GM10248 (cell line): ENCODE measurements around the gene INAFM2.

ENCODE experiments used
- CTCF ChIA-PET: fragments of 300-600 bp; sonication (Branson Sonifier 250); formaldehyde crosslinking; extraction: SDS; loops from one replicate; lab custom pipeline; 2021; ENCODE audit warnings: antibody characterized with exemption; lab: Yijun Ruan, JAX
- POLR2A ChIA-PET: fragments of 350-650 bp; sonication (Branson Sonifier 250); formaldehyde crosslinking; extraction: SDS; loops from one replicate; lab custom pipeline; 2020; ENCODE audit warnings: antibody characterized with exemption; lab: Yijun Ruan, JAX
- DNase-seq: peaks from one replicate; pipeline ENCODE4 v3.0.0; 2012; ENCODE audit errors: extremely low spot score
- TF ChIP-seq, protein P1 (sequence below): IDR thresholded peaks from 2 replicates; pipeline ENCODE4 v1.5.1; 2012; ENCODE audit warnings: mild to moderate bottlenecking, low read depth; ENCODE audit errors: extremely low read depth, missing control alignments, control extremely low read depth

The INAFM2 gene

DNA sequence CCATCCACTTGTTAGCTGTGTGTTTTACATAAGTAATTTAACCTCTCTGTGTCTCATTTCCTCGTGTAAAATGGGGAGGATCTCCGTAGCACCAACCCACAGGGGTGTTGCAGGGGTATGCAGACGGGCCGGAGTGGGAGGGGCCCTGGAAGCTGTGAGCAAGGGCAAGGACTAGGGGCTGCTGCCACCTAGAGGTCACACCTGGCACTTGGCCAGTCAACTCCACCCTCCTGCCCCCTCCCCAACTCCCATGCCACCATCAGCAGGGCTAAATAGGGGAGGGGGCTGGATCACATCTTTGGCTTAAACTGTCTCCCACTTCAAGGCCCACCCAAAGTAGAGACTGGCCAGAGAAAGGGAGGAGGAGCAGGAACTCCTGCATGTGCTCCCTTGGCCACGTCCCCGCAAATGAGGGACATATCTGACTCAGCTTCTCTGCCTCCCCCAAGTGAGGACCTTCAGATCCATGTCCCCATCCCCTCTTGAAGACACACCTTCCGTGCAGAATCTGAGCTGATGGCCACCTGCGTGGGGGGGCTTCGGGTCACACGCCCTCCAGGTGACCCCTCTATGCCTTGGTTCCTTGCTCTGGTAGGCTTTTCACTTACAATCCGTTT lies 14.7 kb downstream of the INAFM2 start:
- TF ChIP-seq, protein P1, sequence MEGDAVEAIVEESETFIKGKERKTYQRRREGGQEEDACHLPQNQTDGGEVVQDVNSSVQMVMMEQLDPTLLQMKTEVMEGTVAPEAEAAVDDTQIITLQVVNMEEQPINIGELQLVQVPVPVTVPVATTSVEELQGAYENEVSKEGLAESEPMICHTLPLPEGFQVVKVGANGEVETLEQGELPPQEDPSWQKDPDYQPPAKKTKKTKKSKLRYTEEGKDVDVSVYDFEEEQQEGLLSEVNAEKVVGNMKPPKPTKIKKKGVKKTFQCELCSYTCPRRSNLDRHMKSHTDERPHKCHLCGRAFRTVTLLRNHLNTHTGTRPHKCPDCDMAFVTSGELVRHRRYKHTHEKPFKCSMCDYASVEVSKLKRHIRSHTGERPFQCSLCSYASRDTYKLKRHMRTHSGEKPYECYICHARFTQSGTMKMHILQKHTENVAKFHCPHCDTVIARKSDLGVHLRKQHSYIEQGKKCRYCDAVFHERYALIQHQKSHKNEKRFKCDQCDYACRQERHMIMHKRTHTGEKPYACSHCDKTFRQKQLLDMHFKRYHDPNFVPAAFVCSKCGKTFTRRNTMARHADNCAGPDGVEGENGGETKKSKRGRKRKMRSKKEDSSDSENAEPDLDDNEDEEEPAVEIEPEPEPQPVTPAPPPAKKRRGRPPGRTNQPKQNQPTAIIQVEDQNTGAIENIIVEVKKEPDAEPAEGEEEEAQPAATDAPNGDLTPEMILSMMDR: peak; percentile 92
- CTCF ChIA-PET: interaction anchor here (0.6 to 16.1 kb wide), 55 partner anchors 9 to 516 kb away, joined by 3 to 263 read pairs (median 6); partner anchors contain the start of genes BAHD1, DISP2, INAFM2 and IVD
- POLR2A ChIA-PET: no interaction called here
- peak; percentile 91 for DNase-seq

GRCh38 chr15:40338921-40339620 lies 15.6 kb downstream of the INAFM2 start:
- ChIA-PET POLR2A (no interaction called here), CTCF (interaction anchor here (0.8 to 16.1 kb wide), 34 partner anchors 10 to 404 kb away, joined by 3 to 263 read pairs (median 10); partner anchors contain the start of genes ANKRD63, BAHD1, DISP2 and INAFM2)
- TF ChIP-seq, protein P1: no peak
- DNase-seq: no peak

GRCh38 chr15:40339621-40339945 lies 16.1 kb downstream of the INAFM2 start:
- TF ChIP-seq, protein P1: no peak
- ChIA-PET POLR2A (no interaction called here), CTCF (interaction anchor here (0.8 to 16.1 kb wide), 20 partner anchors 11 to 92 kb away, joined by 3 to 263 read pairs (median 20); partner anchors contain the start of genes ANKRD63, DISP2, INAFM2 and IVD)

DNA sequence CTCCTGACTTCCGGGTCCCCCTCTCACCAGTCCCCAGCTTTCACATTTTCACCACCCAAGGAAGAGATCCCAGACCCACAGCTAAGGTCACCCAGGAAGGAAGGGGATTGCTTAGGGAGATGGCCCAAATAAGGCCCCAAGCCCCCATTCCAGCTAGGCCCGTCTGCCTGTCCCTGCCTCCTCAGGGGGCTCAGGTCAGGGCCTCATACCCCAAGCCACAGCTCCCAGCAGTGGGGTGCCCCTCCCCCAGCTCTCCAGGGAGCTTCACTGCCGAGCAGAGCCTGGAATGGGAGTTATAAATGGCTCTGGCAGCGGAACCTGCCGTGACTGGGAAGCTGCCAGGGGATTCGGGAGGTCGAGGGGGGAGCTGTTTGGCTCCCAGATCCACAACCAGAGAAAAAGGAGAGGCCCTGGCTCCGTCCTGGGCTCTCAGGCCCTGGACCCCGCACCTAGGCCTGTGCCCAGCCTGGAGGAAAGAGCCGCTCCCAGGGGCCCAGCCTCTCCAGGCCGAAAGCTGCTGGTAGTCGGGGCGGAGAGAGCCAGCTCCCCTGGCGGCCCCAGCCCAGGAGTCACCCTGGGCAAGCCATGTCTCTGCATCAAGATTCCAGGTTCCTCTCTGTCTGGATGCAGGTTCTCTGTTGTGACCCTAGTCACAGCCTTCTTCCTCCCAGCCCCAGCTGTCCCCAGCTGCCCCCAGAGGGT lies 16.7 kb downstream of the INAFM2 start:
- TF ChIP-seq, protein P1: no peak
- DNase-seq: no peak
- CTCF ChIA-PET: interaction anchor here (0.8 to 16.1 kb wide), 15 partner anchors 12 to 91 kb away, joined by 3 to 263 read pairs (median 29); partner anchors contain the start of genes ANKRD63, DISP2, INAFM2 and IVD
- POLR2A ChIA-PET: no interaction called here

More at GRCh38 chr15:40339621-40339945, 16.1 kb downstream of the INAFM2 start:
- DNase-seq: no peak

DNA sequence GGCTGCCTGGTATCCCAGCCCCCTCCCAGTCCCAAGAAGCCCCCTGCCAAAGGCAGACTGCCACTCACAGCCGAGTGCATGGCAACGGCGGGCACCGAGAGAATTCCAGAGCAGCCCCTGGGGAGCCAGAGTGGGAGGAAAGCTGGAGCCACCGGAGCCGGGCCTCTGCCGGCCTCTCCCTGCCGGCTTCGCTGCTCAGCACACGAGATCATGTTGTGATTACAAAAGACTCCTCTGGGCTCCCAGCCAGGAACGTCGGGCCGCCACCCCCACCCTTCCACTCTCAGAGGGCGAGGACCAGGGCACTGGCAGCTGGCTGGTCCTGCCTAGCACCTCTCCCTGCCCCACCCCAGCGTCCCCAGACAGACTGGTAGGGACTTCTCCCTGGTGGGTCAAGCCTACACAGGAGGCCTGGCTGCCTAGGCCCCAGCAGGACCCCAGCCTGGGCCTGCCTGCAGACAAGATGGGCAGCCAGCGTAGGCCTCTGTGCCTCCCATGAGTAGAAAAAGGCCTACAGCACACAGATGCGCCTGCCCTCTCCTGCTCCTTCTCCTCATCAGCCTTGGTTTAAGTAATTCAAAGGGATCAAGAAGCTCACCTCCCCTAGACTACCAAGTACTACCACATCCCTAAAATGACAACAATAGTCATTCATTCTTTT lies 17.4 kb downstream of the INAFM2 start, which contains the start of gene CCDC9B:
CCDC9B (minus strand) TSS at position 200 of the 661 bp plus-strand sequence; CDS start at position 80, 120 bp downstream.
- TF ChIP-seq, protein P1: no peak
- DNase-seq: no peak
- ChIA-PET POLR2A (no interaction called here), CTCF (interaction anchor here (0.6 to 16.1 kb wide), 10 partner anchors 12 to 243 kb away, joined by 3 to 263 read pairs (median 72); partner anchors contain the start of genes DISP2, INAFM2, PHGR1 and PLCB2)
